LNCAP (cell line): ENCODE measurements around the gene RBMS1.

Source experiments
- TF ChIP-seq, protein P1 (sequence below): fragments of 450-650 bp; IDR thresholded peaks from 2 replicates; pipeline ENCODE4 v1.5.1; 2017; ENCODE audit warnings: mild to moderate bottlenecking

The RBMS1 gene

DNA sequence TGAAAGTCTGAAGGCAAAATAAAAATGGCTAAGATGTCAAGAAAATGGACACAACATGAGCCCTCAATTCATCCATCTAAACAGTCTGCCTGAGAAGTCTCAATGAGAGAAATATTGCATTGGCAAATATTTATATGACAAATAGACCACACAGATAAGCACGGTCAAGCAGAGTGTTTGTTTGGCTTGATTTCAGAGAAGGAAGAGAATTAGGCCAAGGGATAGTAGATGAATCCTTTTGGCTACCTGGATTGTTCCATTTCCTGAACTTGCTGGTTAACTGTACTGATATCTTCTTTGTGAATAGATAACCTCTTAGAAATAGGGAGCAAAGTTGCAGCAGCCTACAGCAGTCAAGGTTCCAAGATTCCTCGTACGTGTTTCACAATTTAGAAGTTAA is 129.6 kb downstream of the RBMS1 start:
- TF ChIP-seq, protein P1, sequence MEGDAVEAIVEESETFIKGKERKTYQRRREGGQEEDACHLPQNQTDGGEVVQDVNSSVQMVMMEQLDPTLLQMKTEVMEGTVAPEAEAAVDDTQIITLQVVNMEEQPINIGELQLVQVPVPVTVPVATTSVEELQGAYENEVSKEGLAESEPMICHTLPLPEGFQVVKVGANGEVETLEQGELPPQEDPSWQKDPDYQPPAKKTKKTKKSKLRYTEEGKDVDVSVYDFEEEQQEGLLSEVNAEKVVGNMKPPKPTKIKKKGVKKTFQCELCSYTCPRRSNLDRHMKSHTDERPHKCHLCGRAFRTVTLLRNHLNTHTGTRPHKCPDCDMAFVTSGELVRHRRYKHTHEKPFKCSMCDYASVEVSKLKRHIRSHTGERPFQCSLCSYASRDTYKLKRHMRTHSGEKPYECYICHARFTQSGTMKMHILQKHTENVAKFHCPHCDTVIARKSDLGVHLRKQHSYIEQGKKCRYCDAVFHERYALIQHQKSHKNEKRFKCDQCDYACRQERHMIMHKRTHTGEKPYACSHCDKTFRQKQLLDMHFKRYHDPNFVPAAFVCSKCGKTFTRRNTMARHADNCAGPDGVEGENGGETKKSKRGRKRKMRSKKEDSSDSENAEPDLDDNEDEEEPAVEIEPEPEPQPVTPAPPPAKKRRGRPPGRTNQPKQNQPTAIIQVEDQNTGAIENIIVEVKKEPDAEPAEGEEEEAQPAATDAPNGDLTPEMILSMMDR: no peak

GRCh38 chr2:160363055-160363454 is 130.6 kb downstream of the RBMS1 start:
- TF ChIP-seq, protein P1: no peak

GRCh38 chr2:160362541-160362940 is 131.1 kb downstream of the RBMS1 start:
- TF ChIP-seq, protein P1: no peak

- TF ChIP-seq, protein P1: no peak
Observed at GRCh38 chr2:160362018-160362417, 131.6 kb downstream of the RBMS1 start.

- TF ChIP-seq, protein P1: no peak
Observed at GRCh38 chr2:160360089-160360757, 133.4 kb downstream of the RBMS1 start.

GRCh38 chr2:160358046-160358445 is 135.6 kb downstream of the RBMS1 start:
- TF ChIP-seq, protein P1: no peak

- TF ChIP-seq, protein P1: no peak
Observed at GRCh38 chr2:160356485-160356884, 137.1 kb downstream of the RBMS1 start.

GRCh38 chr2:160355080-160355479 is 138.5 kb downstream of the RBMS1 start:
- TF ChIP-seq, protein P1: no peak
